GM23338 (cell line): Measurements from ENCODE around the gene MOGAT2. TPM values are rescaled to one million over a fixed set of nuclear protein-coding genes. Genes with fewer than 3 reads are reported as not detected.

Experiments used
- ATAC-seq: fragments of 200-7000 bp; cut with Tn5 transposase; 3 replicates; pipeline ENCODE4 v1.9.1; 2020
- DNase-seq: peaks from one replicate; pipeline ENCODE4 v3.0.0-alpha.2; 2015; ENCODE audit warnings: low spot score
- H2AFZ ChIP-seq: fragments of 200-600 bp; sonication (generic); 2 replicates; pipeline ENCODE4 v1.8.0; 2016; ENCODE audit warnings: antibody characterized with exemption, mild to moderate bottlenecking, moderate library complexity
- H3F3A ChIP-seq: fragments of 200-600 bp; sonication (generic); replicated peaks from 2 replicates; pipeline ENCODE4 v1.8.0; 2017; ENCODE audit warnings: antibody characterized with exemption, mixed run types, low read depth
- H3K27ac ChIP-seq: fragments of 200-600 bp; sonication (generic); 2 replicates; pipeline ENCODE4 v1.6.1; 2016; ENCODE audit warnings: low read depth
- H3K27me3 ChIP-seq: fragments of 200-600 bp; sonication (generic); 2 replicates; pipeline ENCODE4 v1.8.0; 2016; ENCODE audit warnings: mild to moderate bottlenecking, mixed run types, moderate library complexity; ENCODE audit not compliant: insufficient read depth
- H3K36me3 ChIP-seq: fragments of 200-600 bp; sonication (generic); 2 replicates; pipeline ENCODE4 v1.8.0; 2016; ENCODE audit warnings: mild to moderate bottlenecking; ENCODE audit not compliant: insufficient read depth
- H3K4me1 ChIP-seq: fragments of 200-600 bp; sonication (generic); 2 replicates; pipeline ENCODE4 v1.8.0; 2016; ENCODE audit warnings: mild to moderate bottlenecking, moderate library complexity; ENCODE audit not compliant: insufficient read depth
- H3K4me2 ChIP-seq: fragments of 200-600 bp; sonication (generic); 2 replicates; pipeline ENCODE4 v1.7.1; 2017; ENCODE audit warnings: mixed run types
- H3K4me3 ChIP-seq: fragments of 200-600 bp; sonication (generic); 2 replicates; pipeline ENCODE4 v1.6.1; 2016; ENCODE audit warnings: mixed run types
- H3K79me2 ChIP-seq: fragments of 200-600 bp; sonication (generic); replicated peaks from 2 replicates; pipeline ENCODE4 v1.8.0; 2017; ENCODE audit warnings: mild to moderate bottlenecking; ENCODE audit not compliant: insufficient read depth
- H3K9me2 ChIP-seq: fragments of 200-600 bp; sonication (generic); 2 replicates; pipeline ENCODE4 v1.8.0; 2017; ENCODE audit not compliant: insufficient read depth
- H4K20me1 ChIP-seq: fragments of 200-600 bp; sonication (generic); replicated peaks from 2 replicates; pipeline ENCODE4 v1.8.0; 2017; ENCODE audit warnings: mild to moderate bottlenecking; ENCODE audit not compliant: insufficient read depth
- H3K27ac Mint-ChIP-seq: 2 replicates; pipeline ENCODE4 v1.8.0; 2020; ENCODE audit warnings: inconsistent platforms, mild to moderate bottlenecking, moderate library complexity, mixed read lengths
- H3K27me3 Mint-ChIP-seq: 3 replicates; pipeline ENCODE4 v1.8.0; 2022; ENCODE audit warnings: low read depth, mild to moderate bottlenecking, moderate library complexity, mixed read lengths, inconsistent platforms; ENCODE audit not compliant: insufficient read depth, poor library complexity
- H3K36me3 Mint-ChIP-seq: 3 replicates; pipeline ENCODE4 v1.8.0; 2021; ENCODE audit warnings: low read depth, mild to moderate bottlenecking, inconsistent platforms, moderate library complexity, mixed read lengths
- H3K4me1 Mint-ChIP-seq: 3 replicates; pipeline ENCODE4 v1.8.0; 2020; ENCODE audit warnings: mild to moderate bottlenecking, inconsistent platforms, mixed read lengths
- H3K4me3 Mint-ChIP-seq: 3 replicates; pipeline ENCODE4 v1.8.0; 2021; ENCODE audit warnings: moderate library complexity, mild to moderate bottlenecking, inconsistent platforms, mixed read lengths
- H3K9me3 Mint-ChIP-seq: 3 replicates; pipeline ENCODE4 v1.8.0; 2020; ENCODE audit warnings: moderate library complexity, mild to moderate bottlenecking, inconsistent platforms, mixed read lengths
- CREB1 ChIP-seq: fragments of 250-450 bp; sonication (Bioruptor Pico); IDR thresholded peaks from 2 replicates; pipeline ENCODE4 v1.5.0; 2020; ENCODE audit warnings: low read depth, mild to moderate bottlenecking, moderate library complexity
- CTCF ChIP-seq, 2 experiments: fragments of 200-600 bp in 1 of 2; sonication (generic) in 1 of 2; conservative IDR thresholded peaks; 2 replicates each; pipeline versions ENCODE4 v1.5.1 to v1.6.1; 2016 to 2017; ENCODE audit warnings: antibody characterized with exemption in 2 of 2, low read depth in 2 of 2, mild to moderate bottlenecking in 2 of 2, moderate library complexity in 1 of 2
- ETS1 ChIP-seq: IDR thresholded peaks from 2 replicates; pipeline ENCODE4 v1.6.1; 2016; ENCODE audit warnings: antibody characterized with exemption
- EZH2 ChIP-seq: fragments of 200-600 bp; sonication (generic); IDR thresholded peaks from one replicate; pipeline ENCODE4 v1.8.0; 2017; ENCODE audit warnings: antibody characterized with exemption, mild to moderate bottlenecking, low read depth; ENCODE audit not compliant: unreplicated experiment
- EZH2phosphoT487 ChIP-seq: fragments of 200-600 bp; sonication (generic); IDR thresholded peaks from one replicate; pipeline ENCODE4 v1.8.1; 2018; ENCODE audit warnings: antibody characterized with exemption; ENCODE audit not compliant: unreplicated experiment
- JUNB ChIP-seq: IDR thresholded peaks from one replicate; pipeline ENCODE4 v1.6.1; 2016; ENCODE audit warnings: antibody characterized with exemption; ENCODE audit not compliant: unreplicated experiment
- NANOG ChIP-seq: IDR thresholded peaks from 2 replicates; pipeline ENCODE4 v1.6.1; 2016; ENCODE audit warnings: antibody characterized with exemption, borderline replicate concordance
- POLR2AphosphoS5 ChIP-seq: IDR thresholded peaks from 2 replicates; pipeline ENCODE4 v1.6.1; 2016; ENCODE audit warnings: antibody characterized with exemption, low read depth
- STAT1 ChIP-seq: IDR thresholded peaks from one replicate; pipeline ENCODE4 v1.6.1; 2016; ENCODE audit warnings: antibody characterized with exemption; ENCODE audit not compliant: unreplicated experiment
- ZNF114 ChIP-seq: fragments of 250-450 bp; sonication (Bioruptor Pico); IDR thresholded peaks from 2 replicates; pipeline ENCODE4 v1.5.0; 2020; ENCODE audit warnings: mild to moderate bottlenecking, moderate library complexity
- ZNF331 ChIP-seq: fragments of 250-450 bp; sonication (Bioruptor Pico); IDR thresholded peaks from 2 replicates; pipeline ENCODE4 v1.5.0; 2020; ENCODE audit warnings: low read depth, mild to moderate bottlenecking, moderate library complexity
- ZNF462 ChIP-seq: fragments of 250-450 bp; sonication (Bioruptor Pico); IDR thresholded peaks from 2 replicates; pipeline ENCODE4 v1.5.0; 2020; ENCODE audit warnings: mild to moderate bottlenecking, moderate library complexity
- polyA plus RNA-seq: library from polyadenylated mRNA; unstranded; fragments of >200 nt; fragmentation: Nextera tagmentation; extraction: Ambion mirVana; gene quantifications from 2 replicates; pipeline ENCODE4 v1.2.1, GENCODE V29; 2016
- total RNA-seq: library from RNA; depleted of rRNA; stranded (reverse); fragments of >200 nt; shearing (Covaris generic); gene quantifications from 2 replicates; pipeline ENCODE4 v1.2.3, GENCODE V29; 2014
- TF ChIP-seq, protein P1 (sequence below): IDR thresholded peaks from one replicate; pipeline ENCODE4 v1.6.1; 2018; ENCODE audit warnings: antibody characterized with exemption; ENCODE audit not compliant: unreplicated experiment

Gene MOGAT2
- total and polyA plus RNA-seq, 2 experiments from 2014 or later, result not detected

DNA sequence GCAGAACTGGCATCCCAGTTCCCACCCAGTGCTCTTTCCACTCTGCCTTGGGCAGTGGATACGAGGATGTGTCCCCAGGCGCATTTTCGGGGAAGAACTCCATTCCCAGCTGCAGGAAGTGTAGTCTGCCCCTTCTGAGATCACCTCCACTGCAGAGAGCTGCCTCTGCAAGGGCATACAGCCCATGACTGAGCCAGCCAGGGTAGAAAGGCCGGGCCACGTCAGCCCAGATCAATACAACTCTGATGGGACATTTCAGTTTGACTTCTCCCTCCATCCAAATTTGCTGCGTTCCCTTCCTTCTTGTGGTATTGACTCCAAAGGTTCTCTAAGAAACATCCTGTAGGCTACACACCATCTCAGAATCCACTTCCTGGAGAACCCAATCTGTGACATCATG lies 19.7 kb downstream of the MOGAT2 start:
- Histone ChIP-seq H3K27ac (no peak overlapping the region), H3K27me3 (no peaks in the 10 kb centered on the region), H3K79me2 (no peaks in the 10 kb centered on the region), H4K20me1 (no peaks in the 10 kb centered on the region), H3K4me3 (no peak overlapping the region), H3F3A (no peaks in the 10 kb centered on the region), H3K4me2 (no peak overlapping the region), H3K36me3 (no peaks in the 10 kb centered on the region), H3K9me2 (no peaks in the 10 kb centered on the region), H3K4me1 (no peaks in the 10 kb centered on the region), H2AFZ (0 out of 2 replicates have a peak overlapping the region, but pooled peaks have one; percentile 32)
- Mint-ChIP-seq H3K4me3 (no peak overlapping the region), H3K9me3 (peaks cover 3% of the 10 kb centered on the region; the same call in 1 of the 3 replicates), H3K27ac (no peak overlapping the region), H3K4me1 (peaks cover 3% of the 10 kb centered on the region; the same call in 1 of the 3 replicates), H3K36me3 (no peaks in the 10 kb centered on the region), H3K27me3 (peaks cover 4% of the 10 kb centered on the region)
- TF ChIP-seq NANOG (no peak), JUNB (no peak), EZH2phosphoT487 (no peak), STAT1 (no peak), EZH2 (no peak), CREB1 (CRISPR knock-in tag) (no peak), ZNF331 (CRISPR knock-in tag) (no peak), ZNF462 (CRISPR knock-in tag) (no peak), ZNF114 (CRISPR knock-in tag) (no peak), POLR2AphosphoS5 (no peak), ETS1 (no peak), CTCF (conservative IDR thresholded peaks at IDR 0.05; ENCODE audit: low read depth in 2 of 2) (no peak)
- TF ChIP-seq, protein P1, sequence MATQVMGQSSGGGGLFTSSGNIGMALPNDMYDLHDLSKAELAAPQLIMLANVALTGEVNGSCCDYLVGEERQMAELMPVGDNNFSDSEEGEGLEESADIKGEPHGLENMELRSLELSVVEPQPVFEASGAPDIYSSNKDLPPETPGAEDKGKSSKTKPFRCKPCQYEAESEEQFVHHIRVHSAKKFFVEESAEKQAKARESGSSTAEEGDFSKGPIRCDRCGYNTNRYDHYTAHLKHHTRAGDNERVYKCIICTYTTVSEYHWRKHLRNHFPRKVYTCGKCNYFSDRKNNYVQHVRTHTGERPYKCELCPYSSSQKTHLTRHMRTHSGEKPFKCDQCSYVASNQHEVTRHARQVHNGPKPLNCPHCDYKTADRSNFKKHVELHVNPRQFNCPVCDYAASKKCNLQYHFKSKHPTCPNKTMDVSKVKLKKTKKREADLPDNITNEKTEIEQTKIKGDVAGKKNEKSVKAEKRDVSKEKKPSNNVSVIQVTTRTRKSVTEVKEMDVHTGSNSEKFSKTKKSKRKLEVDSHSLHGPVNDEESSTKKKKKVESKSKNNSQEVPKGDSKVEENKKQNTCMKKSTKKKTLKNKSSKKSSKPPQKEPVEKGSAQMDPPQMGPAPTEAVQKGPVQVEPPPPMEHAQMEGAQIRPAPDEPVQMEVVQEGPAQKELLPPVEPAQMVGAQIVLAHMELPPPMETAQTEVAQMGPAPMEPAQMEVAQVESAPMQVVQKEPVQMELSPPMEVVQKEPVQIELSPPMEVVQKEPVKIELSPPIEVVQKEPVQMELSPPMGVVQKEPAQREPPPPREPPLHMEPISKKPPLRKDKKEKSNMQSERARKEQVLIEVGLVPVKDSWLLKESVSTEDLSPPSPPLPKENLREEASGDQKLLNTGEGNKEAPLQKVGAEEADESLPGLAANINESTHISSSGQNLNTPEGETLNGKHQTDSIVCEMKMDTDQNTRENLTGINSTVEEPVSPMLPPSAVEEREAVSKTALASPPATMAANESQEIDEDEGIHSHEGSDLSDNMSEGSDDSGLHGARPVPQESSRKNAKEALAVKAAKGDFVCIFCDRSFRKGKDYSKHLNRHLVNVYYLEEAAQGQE, result no peak
- no peak for DNase-seq
- ATAC-seq, result no peak
